ENCODE results near the gene SH3BP5L. TPM values are rescaled to one million over a fixed set of nuclear protein-coding genes. Genes with fewer than 3 reads are reported as not detected.
"Not testable (repeated sequence)": the region's sequence is repeated elsewhere in the genome, so short reads cannot be mapped to it uniquely, and the experiment has no call there.

Gene SH3BP5L
- total and polyA plus RNA-seq, 2 of the 4 experiments (the other 2 are of a cell fraction): 23.3 to 35.9 TPM

DNA sequence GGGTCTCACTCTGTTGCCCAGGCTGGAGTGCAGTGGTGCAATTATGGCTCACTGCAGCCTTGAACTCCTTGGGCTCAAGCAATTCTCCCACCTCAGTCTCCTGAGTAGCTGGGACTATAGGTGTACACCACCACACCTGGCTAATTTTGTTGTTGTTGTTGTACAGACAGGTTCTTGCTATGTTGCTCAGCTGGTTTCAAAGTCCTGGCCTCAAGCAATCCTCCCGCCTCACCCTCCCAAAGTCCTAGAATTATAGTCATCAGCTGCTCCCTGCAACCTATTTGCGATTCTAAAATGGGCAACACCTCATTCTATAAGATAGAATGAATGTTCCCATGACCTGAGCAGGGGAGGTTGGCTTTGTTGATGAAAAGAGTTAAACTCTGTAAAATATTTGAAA, 36.4 kb downstream of the SH3BP5L start:
- dilution Hi-C loops (cut with HindIII; ENCODE audit: low sequenced_read_pairs, unreplicated experiment); H3K9me1 ChIP-seq (ENCODE audit: insufficient read depth, low read length); H3K79me1 ChIP-seq (ENCODE audit: low read depth in 1 of 2, low read length in 2 of 2); H2BK5ac ChIP-seq (ENCODE audit: low read depth, low read length, poor library complexity, severe bottlenecking); CTCF ChIA-PET; H3K18ac ChIP-seq (ENCODE audit: low read depth, low read length); H3K9ac ChIP-seq (ENCODE audit: low read depth, low read length); H4K91ac ChIP-seq (ENCODE audit: insufficient read depth, low read depth, low read length); H3K4me1 ChIP-seq (ENCODE audit: control insufficient read depth, insufficient read depth, low read length); H4K5ac ChIP-seq (ENCODE audit: low read depth, low read length); H3K4me3 ChIP-seq (ENCODE audit: insufficient read depth, low read depth, low read length); H2AFZ ChIP-seq (replicated peaks; ENCODE audit: low read length, poor library complexity); intact Hi-C loops (cut with micrococcal nuclease); H2BK20ac ChIP-seq (ENCODE audit: low read depth, low read length); H3K4ac ChIP-seq (ENCODE audit: low read depth, low read length); in situ Hi-C loops (cut with MboI; ENCODE audit: low sequenced_read_pairs); H3K27ac ChIP-seq (ENCODE audit: insufficient read depth, low read length); H2BK120ac ChIP-seq (ENCODE audit: low read depth, low read length); H4K8ac ChIP-seq (ENCODE audit: low read depth in 2 of 2, low read length in 2 of 2); H2AK5ac ChIP-seq (ENCODE audit: low read depth, low read length); H3K23ac ChIP-seq (ENCODE audit: low read depth, low read length); H3K9me3 ChIP-seq (ENCODE audit: control insufficient read depth, insufficient read depth, low read length); BruUV-seq (replicated peaks); DNase-seq; ATAC-seq (ENCODE audit: low read depth); POLR2A ChIA-PET (ENCODE audit: unreplicated experiment); H3K4me2 ChIP-seq (ENCODE audit: low read depth, low read length); H3K27me3 ChIP-seq (ENCODE audit: control insufficient read depth, insufficient read depth, low read length); H3K56ac ChIP-seq (ENCODE audit: extremely low read depth, insufficient read depth, low read length); H3K14ac ChIP-seq (replicated peaks; ENCODE audit: low read depth, low read length); H2BK15ac ChIP-seq (ENCODE audit: low read depth, low read length); H4K20me1 ChIP-seq (ENCODE audit: insufficient read depth, low read length); H3K36me3 ChIP-seq (ENCODE audit: control insufficient read depth, insufficient read depth, low read length); H2AK9ac ChIP-seq (replicated peaks; ENCODE audit: low read depth, low read length, poor library complexity): not testable (repeated sequence)
- no CpG with 5 or more reads among the region's 2 CpGs for WGBS, 2 experiments (ENCODE audit: extremely low coverage in 2 of 2, insufficient read length in 1 of 2)

All from IMR-90 (cell line).